T47D (cell line): Measurements from ENCODE around the gene IFNG.
"Not testable (repeated sequence)": the region's sequence is repeated elsewhere in the genome, so short reads cannot be mapped to it uniquely, and the experiment has no call there.

Source experiments
- DNase-seq, 2 experiments: peaks; one replicate each; pipeline versions ENCODE4 v3.0.0 to v3.0.0-alpha.2; 2011 to 2012; ENCODE audit warnings: low read depth in 1 of 2, low spot score in 1 of 2
- JUND ChIP-seq: IDR thresholded peaks from 2 replicates; pipeline ENCODE4 v1.6.1; 2012; ENCODE audit warnings: low read depth
- in situ Hi-C: cut with HindIII; loops from 2 replicates; pipeline ENCODE4 v1.10.0; 2016; ENCODE audit warnings: low sequenced_read_pairs, low pct_unique_long_range_greater_than_20kb

The IFNG gene

DNA sequence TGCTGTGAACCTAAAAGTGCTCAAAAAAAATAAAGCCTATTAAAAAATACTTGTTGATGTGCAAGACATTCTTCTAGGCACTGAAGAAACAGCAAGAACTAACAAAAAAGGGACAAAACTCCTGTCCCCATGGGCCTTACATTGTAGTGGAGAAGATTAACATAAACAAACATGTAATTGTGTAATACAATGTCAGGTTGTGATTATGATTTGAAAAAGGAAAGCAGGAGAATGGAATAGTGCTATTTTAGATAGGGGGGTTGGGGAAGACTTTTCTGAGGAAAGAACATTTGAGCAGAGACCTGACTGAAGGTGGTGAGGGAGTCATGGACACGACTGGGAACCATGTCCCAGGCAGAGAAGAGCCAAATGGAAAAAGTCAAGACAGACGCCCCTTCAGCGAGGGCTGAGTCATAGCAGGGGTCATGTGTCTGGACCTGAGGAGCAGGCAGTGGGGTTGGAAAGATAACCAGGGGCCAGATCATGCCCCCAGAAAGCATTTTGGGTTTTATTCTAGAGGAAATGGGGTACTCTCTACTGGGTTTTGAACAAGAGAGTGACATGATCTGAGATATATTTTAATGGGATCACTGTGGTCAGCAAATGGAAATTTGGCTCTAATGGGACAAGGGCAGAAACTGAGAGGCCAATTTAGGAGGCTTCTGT lies 19.4 kb upstream of the IFNG start:
- DNase-seq = no peak
- in situ Hi-C loops = no loop called here
- TF ChIP-seq JUND = no peak

DNA sequence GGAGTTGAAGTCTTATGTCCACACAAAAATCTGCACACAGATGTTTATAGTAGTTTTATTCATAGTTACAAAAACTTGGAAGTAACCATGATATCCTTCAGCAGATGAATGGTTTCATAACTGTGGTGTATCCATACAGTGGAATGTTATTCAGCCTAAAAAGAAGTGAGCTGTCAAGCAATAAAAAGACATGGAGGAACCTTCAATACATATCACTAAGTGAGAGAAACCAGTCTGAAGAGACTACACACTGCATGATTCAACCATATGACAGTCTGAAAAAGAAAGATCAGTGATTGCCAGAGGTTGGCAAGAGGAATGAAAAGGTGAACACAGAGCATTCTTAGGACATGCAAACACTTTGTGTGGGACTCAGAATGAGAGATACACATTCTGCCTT lies 18.6 kb upstream of the IFNG start:
- DNase-seq = no peak
- in situ Hi-C loops = no loop called here
- TF ChIP-seq JUND = no peak

DNA sequence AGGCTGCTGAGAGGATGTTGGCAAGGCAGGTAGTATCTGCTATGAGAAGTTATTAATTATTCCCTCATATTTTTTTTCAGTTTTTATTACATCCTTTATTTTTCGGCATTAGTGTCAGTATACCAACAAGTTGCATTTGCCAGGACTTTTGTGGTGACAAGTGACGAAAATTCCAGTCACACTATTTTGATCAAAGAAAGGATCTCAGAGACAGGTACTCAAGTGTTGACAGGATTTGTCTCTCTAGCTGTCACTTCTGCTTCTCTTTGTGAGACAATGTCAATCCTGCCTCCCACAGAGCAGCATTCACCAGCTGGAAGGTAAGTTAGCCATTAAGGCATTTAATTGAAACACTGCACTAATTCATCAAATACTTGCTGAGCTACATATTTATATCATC lies 18.0 kb upstream of the IFNG start:
- TF ChIP-seq JUND = no peak
- DNase-seq = no peak
- in situ Hi-C loops = no loop called here

DNA sequence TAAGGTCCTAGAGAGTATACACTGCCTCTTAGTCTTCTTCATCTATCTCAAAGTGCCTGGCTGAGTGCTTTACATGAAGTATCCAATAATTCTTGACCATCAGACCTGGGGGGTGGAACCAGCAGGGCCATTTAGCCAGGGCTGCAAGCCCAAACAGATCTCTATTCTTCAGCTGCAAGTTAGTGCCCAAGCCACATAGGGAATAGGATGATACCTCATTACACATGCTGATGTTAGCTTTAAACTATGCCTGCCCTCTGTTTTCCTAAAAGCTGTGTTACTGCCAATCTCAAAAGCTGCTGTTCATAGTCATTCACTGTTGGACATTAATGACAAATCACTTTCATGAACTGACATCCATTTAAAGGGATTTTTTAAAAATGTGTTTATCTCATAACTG lies 16.7 kb upstream of the IFNG start:
- in situ Hi-C loops = no loop called here
- DNase-seq = no peak
- TF ChIP-seq JUND = no peak

DNA sequence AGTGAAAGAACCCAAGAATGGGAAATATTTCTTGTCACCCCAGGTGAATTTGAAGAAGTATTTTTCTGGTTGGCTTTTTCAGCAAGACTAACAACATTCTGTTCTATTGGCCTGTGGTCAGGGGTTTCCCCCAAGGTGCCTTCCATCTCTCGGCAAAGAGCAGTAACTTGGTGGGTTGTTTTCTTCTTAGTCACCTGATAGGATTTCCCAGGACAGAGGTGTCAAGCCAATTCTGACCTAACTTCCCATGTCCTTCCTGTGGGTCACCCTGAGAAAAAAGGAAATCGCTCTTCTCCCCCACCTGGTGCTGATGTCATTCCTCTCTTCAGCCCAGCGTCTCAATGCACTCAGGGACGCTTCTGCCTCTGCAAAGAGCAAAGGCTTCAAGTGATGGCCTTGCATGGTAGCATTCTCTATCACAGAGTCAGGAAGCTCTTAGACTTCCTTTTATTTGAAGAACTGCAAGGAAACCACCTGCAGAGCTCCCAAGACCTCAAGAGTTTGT lies 16.1 kb upstream of the IFNG start:
- DNase-seq = no peak
- no peak for TF ChIP-seq JUND
- in situ Hi-C loops = no loop called here

DNA sequence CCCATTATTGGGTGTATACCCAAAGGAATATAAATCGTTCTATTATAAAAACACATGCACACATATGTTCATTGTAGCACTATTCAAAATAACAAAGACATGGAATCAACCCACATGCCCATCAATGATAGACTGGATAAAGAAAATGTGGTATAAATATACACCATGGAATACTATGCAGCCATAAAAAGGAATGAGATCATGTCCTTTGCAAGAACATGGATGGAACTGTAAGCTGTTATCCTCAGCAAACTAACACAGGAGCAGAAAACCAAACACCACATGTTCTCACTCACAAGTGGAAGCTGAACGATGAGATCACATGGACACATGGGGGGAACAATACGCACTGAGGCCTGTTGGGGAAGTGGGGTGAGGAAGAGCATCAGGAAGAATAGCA lies 15.2 kb upstream of the IFNG start:
- DNase-seq, in situ Hi-C loops: not testable (repeated sequence)

DNA sequence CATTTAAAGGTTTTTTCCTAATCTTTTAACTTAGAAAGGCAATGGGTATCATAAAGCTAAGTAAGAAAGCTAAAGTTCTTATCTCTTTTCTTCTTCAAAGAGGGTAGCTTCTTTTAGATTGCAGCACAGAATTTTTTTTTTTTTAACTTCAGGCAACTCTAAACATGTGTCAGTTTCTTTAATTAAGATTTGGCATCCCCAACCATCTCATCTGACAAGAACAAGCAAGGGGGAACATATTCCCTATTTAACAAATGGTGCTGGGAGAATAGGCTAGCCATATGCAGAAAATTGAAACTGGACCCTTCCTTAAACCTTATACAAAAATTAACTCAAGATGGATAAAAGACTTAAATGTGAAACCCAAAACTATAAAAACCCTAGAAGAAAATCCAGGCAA lies 14.3 kb upstream of the IFNG start:
- DNase-seq = no peak
- in situ Hi-C loops = no loop called here
- TF ChIP-seq JUND = no peak

DNA sequence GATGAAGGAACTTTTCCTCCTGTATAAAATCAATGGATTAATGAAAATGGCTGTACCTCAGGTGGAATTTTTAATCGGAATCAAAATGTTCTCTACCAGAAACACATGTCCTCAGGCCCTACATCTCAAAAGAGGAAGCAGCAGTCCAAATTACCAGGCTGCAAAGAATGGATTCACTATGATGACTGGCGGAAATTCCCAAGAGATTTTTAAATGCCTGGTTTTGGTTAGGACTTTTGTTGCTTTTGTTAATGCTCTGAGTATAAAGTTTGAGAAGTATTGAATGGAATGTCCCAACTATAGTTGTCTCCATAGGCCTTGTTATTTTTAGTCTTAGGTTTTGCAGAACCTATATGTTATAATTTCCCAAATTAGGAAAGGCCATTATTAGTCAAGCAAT lies 11.2 kb upstream of the IFNG start:
- TF ChIP-seq JUND = no peak
- in situ Hi-C loops = no loop called here
- DNase-seq = no peak

DNA sequence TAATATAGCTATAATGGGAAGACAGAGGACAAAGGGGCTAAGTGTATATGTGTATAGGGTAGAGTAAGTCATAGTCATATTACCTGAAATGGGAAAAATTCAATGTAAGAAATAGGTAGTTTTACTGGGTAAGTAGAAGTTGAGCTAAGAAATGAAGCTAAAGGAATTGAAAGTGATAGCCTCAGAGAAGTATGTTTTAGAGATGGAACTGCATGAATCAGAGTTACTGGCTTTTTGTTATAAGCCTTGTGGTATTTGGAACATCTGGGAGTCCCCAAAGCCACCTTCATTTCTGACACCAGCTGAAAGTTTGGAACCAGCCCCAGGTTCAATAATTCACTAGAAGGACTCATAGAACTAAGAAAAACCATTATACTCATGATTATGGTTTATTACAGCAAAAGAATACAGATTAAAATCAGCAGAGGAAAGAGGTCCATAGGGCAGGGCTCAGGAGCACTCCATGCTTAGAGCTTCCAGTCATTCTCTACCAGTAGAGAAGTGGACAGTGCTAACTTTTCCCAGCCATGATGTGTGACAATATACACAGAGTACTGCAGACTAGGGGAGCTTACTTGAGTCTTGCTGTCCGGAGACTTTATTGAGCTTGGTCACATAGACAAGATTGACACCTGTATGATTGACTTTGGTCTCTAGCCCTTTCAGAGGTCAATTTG lies 9.8 kb upstream of the IFNG start:
- in situ Hi-C loops = no loop called here
- DNase-seq = no peak
- no peak for TF ChIP-seq JUND

DNA sequence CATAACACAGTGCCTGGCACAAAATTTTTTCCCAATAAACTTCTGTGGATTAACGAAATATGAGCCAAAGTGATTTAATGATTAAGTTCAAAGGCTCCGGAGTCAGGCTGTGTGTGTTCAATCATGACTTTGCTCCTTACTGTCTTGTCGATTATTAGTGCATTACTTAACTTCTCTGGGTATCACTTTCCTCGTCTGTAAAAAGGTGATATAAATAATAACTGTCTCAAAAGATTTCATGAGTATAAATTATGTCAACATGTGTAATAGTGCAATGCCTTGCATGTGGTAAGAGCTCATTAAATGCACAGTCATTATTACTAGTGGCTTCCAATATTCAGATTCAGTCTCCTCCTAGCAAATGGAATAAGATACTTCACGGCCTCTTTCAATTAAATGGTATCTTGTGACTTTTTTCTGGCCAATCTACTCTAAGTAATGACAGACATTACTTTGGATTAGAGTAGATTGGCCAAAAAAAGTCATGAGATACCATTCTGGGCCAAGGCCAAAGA lies 6.8 kb upstream of the IFNG start:
- no peak for DNase-seq
- in situ Hi-C loops = no loop called here
- no peak for TF ChIP-seq JUND

DNA sequence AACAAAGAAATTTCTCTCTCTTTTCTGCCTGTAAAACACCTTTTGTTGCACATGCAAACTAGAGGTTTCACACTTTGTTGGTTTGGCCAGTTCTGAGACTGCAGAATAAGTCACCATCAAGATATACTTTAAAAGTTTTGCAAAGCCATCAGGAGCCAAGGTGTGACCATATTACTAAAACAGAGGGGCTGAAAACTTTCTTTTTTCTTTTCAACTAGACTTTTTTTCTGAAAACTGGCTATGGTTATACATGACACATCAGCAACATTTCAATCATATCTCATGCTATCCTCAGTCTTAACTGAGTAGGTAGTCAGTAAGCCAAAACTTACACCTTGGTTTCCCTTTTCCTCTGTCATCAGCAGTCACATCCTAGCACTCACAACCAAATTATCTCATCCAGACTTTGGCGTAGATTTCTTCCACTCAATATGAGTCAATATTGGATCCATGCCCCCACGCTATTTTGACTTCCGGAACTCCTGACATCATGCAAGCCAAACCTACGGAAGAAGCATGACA lies 4.1 kb upstream of the IFNG start:
- DNase-seq = no peak
- in situ Hi-C loops = no loop called here
- no peak for TF ChIP-seq JUND

DNA sequence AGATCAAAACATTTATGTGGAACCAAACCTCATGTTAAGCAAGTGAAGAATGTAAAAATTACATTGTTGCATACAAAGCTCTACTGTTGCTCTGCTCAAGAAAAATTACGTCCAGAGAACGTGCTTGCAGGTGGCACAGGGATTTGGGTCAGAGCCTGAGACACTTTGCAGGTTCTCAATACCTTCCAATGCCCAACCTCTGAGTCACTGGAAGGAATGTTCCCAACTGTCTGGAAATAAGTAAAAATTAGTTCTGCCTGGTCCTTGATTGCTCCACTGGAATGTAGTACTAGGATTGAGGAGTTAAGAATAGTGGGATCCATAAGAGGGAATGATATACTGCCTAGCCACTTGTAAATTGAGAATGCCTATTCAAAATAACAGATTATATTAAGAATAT lies 2.8 kb upstream of the IFNG start:
- no peak for TF ChIP-seq JUND
- in situ Hi-C loops = no loop called here
- DNase-seq = no peak

DNA sequence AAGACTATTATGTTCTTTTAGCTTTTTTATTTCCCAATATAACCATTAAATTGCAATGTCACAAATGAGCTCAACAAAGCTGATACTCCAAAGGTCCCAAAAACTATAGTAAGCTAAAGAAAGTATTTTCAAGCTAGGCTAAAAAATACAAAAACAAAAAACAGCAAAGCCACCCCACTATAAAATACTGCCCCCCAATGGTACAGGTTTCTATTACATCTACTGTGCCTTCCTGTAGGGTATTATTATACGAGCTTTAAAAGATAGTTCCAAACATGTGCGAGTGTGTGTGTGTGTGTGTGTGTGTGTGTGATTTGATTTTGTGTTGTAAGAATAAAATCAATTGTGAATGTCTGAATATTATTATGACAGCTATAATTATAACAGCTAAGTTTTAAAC lies 1.1 kb downstream of the IFNG start:
- in situ Hi-C loops = no loop called here
- no peak for TF ChIP-seq JUND
- peak in 1 of 2 experiments; percentile 40 for DNase-seq
